GM19238 (cell line): Measurements from ENCODE around the gene TRPT1.

ENCODE experiments used
- DNase-seq: peaks from one replicate; pipeline ENCODE4 v3.0.0; 2011; ENCODE audit warnings: low spot score; ENCODE audit not compliant: insufficient read length

TRPT1 gene

DNA sequence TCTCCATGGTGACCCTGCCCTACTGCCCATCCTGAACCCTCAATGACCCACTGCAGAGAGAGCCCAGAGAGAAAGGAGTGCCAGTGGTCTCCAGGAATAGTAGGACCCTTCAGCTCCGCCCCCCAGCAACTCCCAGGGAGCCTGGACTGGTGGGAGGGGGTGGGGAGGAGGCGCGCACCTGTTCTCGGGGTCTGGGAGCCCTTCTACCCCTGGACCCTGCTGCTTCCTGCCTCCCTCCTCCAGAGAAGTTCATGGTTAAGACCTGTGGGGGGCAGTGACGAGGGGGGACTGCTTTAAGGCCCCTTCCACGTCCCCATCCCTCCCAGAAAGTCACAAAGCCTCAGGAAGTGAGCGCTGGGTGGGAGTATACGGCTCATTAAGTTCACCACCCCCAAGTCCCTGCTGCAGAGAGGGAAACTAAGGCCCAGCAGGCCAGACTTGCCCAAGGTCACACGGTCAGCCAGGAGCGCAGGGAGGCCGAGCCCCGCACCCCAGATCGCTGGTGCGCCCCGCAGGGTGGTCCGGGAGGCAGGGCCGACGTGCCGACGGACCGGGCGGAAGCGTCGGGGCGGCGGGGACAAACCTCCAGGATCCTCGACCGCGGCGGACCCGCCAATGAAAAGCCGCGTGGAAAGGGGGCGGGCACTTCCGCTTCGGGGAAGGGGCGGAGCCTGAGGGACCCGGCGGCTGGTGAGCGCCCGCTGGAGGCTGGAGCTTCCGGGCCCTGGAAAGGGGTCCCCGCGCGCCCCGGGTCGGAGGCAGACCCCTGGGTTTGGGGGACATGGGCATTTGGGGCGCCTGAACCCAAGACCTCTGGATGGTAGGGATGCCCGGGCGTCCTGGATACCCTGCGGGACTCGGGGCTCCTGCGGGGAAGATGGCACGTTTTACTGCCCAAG is at the start of gene TRPT1, which contains the start of gene NUDT22:
Gene TRPT1 (minus strand): TSS at position 579 of the 899 bp plus-strand sequence. CDS start 326 bp downstream, at position 253.
Gene NUDT22 (plus strand): TSS at position 667 of the 899 bp plus-strand sequence. CDS start 379 bp downstream, outside the sequence.
- DNase-seq, result peak; percentile 94

DNA sequence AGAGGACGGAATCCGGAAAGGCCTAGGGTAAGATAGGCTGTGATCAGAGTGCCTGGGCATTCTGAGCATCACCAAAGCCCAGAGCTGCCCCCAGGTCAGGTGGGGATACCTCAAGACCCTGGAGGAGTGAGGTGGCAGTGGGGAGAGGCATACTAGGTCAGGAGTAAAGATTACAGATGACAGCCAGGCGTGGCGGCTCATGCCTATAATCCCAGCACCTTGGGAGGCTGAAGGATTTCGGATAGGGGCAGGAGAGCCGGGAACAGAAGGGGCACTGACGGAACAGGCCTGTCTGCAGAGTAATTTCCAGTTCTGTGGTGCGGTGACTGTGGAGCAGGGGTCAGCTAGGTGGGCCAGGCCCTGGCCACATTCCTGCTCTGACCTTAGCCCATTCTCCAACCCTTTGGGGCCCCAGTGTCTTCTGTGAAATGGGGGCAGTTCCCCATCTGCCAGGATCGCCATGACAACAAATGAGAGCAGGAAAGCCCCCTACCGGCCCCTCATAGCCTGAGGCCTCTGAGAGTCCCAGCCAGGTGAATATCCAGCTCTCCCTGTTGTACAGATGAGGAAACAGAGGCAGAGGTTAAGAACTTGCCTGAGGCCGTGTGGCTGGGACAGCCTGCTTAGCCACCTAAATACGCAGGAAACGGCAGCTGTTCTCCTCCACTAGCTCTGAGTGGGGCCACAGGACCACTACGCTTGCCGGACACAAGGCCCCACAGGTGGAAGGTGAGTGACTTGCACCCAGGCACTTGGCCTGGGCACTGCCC is 49.2 kb upstream of the TRPT1 start:
- no peak for DNase-seq

DNA sequence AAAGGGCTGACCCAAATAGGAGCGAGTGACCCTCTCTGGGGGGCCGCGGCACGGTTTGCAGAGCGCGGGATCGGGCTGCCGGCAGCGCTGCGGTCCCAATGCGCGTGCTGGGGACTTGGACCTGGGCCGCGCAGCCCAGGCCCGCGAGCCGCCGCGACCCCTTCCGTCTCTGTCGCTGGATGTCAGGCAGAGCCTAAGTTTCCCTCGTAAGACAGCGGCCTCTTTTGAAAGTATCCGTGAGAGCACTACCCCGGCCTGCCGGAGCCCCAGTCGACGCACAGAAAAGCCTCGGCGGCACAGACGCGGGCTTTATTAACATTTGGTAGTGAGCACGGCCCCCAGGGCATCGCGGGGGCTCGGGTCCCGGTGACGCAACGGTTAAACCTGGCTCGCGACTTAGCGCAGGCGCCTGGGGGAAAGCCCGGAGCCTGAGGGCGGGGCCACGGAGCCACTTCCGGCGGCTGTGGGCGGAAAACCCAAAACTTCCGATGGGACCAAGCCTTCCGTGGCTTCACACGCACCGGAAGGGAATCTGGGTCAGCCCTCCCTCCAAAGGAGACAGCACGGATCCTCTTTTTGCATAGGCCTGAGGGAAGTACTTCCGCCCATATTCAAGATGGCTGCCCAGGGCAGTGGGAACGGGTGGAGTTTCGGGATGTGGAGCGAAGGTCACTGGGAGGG is 43.7 kb upstream of the TRPT1 start:
- DNase-seq, result peak; percentile 87

GRCh38 chr11:64268893-64269539 is 43.0 kb upstream of the TRPT1 start:
- no peak for DNase-seq

- DNase-seq, result no peak
These were observed 42.3 kb upstream of the TRPT1 start for GRCh38 chr11:64268025-64268892.

- DNase-seq, result no peak
These were observed 41.4 kb upstream of the TRPT1 start for GRCh38 chr11:64267207-64267945.

DNA sequence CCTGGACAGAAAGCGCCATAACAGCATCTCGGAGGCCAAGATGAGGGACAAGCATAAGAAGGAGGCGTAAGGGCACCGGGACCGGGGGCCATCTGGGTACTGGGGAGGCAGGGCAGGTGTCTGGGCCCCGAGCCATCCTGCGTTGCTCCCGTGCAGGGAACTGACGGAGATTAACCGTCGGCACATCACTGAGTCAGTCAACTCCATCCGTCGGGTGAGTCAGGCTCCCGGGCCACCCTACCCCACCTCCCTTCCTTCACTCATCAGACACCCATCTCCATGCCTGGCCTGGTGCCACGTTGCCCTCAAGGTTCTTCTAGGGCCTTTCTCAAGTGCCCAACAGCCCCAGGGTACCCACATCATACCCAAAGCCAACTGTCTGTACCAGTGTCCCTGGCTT is 40.4 kb upstream of the TRPT1 start:
- no peak for DNase-seq

DNA sequence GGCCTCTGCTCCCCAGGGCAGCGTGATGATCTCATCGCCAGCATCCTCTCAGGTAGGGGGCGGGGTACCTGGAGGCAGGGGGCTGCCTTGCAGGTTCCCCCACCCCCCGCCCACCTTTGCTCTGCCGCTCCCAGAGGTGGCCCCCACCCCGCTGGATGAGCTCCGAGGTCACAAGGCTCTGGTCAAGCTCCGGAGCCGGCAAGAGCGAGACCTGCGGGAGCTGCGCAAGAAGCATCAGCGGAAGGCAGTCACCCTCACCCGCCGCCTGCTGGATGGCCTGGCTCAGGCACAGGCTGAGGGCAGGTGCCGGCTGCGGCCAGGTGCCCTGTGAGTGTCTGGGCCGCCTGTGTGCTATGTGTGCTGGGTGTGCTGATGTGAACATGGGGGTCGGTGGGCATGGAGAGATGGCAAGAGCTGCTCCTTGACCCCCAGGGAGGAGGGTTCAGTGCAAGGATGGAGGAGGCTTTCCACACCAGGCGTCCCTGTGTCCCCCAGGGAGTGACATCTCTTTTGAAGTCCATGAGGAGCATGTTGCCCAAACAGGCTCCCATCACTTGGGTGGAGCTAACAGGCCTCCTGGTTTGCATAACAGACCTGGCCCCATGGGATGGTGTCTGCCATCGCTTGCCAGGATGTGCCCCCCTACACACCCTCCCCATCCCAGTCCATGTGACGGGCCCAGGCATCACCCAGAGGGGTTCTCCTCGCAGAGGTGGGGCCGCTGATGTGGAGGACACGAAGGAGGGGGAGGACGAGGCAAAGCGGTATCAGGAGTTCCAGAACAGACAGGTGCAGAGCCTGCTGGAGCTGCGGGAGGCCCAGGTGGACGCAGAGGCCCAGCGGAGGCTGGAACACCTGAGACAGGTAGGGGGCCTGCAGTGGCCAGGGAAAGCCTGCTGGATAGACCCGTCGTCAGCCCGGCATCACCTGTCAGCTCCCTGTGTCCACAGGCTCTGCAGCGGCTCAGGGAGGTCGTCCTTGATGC is 39.5 kb upstream of the TRPT1 start:
- DNase-seq, result no peak

- DNase-seq, result no peak
These were observed 38.4 kb upstream of the TRPT1 start for GRCh38 chr11:64264371-64264852.

- DNase-seq, result no peak
These were observed 37.9 kb upstream of the TRPT1 start for GRCh38 chr11:64263947-64264317.

DNA sequence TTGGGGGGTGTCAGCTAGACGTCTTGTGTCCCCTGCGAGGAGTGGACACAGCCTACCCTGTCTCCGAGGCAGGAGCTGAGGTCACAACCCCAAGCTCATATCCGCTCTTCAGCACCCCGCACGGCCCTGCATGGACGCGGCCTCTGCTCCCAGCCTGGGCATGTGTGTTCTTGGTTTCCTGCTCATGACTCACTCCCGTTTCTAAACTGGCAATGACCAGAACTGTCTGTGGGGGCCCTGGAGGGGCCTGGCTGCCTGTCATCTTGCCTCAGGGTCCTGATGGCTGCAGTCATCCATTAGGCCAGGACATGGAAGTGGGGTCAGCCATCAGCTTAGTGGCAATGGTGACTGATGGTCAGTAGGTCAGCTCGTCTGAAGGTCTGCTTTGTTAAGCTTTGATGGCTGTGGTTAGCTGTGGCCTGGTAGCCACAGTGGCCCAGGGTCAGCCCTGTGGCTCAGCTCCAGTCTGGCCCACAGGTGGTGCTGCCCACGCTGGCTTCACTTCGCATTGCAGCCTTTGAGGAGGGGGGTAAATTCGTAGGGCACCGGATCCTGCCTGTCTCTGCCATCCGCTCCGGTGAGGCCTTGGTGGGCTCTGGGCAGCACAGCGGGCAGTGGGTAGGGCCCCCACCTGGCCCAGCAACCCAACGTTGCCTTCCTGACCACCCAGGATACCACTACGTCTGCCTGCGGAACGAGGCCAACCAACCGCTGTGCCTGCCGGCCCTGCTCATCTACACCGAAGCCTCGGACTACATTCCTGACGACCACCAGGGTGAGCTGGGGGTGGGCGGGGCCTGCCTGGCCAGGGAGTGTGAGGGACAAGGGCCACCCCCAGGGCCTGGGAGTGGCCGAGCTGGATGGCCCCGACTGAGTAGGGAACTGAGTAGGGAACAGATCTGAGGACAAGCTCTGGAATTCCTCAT is 37.3 kb upstream of the TRPT1 start:
- no peak for DNase-seq

- no peak for DNase-seq
These were observed 36.5 kb upstream of the TRPT1 start for GRCh38 chr11:64262271-64263002.

DNA sequence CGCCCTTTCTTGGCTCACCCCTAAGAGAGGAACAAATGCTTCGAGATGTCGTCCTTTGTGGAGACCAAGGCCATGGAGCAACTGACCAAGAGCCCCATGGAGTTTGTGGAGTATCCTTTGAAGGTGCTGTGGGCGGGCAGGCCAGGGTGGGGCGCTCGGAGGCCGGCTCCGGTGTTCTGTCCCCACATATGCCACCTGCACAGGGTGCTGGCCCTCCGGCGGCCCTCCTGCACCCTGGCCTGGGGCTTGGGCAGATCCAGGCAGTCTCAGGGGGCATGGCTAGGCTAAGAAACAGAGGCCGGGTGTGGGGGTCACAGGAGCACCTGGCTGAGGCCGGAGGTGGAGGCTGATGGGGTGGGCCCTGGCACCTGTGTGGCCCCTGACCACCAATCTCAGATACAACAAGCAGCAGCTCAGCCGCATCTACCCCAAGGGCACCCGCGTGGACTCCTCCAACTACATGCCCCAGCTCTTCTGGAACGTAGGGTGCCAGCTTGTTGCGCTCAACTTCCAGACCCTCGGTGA is 35.6 kb upstream of the TRPT1 start:
- no peak for DNase-seq

- DNase-seq, result no peak
These were observed 34.2 kb upstream of the TRPT1 start for GRCh38 chr11:64260147-64260708.

GRCh38 chr11:64259533-64260067 is 33.6 kb upstream of the TRPT1 start:
- no peak for DNase-seq
